ENCODE results near the gene SMARCD3. TPM values are rescaled to one million over a fixed set of nuclear protein-coding genes. Genes with fewer than 3 reads are reported as not detected.

The SMARCD3 gene
- total and polyA plus RNA-seq, 9 of the 15 experiments (the other 6 are each of a cell fraction or from before 2014, with no cell fraction given): 0.43 to 3.6 (median 2.6) TPM

- Histone ChIP-seq H3K4me2 (ENCODE audit: insufficient read depth, low read length) (no peak overlapping the region), H3K9me1 (ENCODE audit: control insufficient read depth, insufficient read depth, low read length) (no peaks in the 10 kb centered on the region), H3K27ac (ENCODE audit: extremely low read depth, low read depth, low read length) (no peak overlapping the region), H3K4me1 (replicated peaks in 1 of 2; ENCODE audit: control insufficient read depth in 2 of 2, insufficient read depth in 2 of 2, low read length in 2 of 2) (peaks cover 0 to 15% of the 10 kb centered on the region in 2 experiments; a peak in 2 of 5 replicates), H3K9me3 (replicated peaks; ENCODE audit: control insufficient read depth, insufficient read depth, low read depth, low read length) (no peaks in the 10 kb centered on the region), H3K9ac (ENCODE audit: insufficient read depth in 1 of 2, low read depth in 2 of 2, low read length in 2 of 2) (peak overlapping the region in 1 of 2 experiments; percentile 18; a peak in 1 of 4 replicates), H3K79me2 (ENCODE audit: control insufficient read depth, insufficient read depth, low read length) (no peaks in the 10 kb centered on the region), H3K27me3 (ENCODE audit: control insufficient read depth in 2 of 2, insufficient read depth in 2 of 2, low read length in 2 of 2) (peaks cover 75 to 86% of the 10 kb centered on the region in 2 experiments), H4K20me1 (replicated peaks; ENCODE audit: control insufficient read depth, insufficient read depth, low read length) (peaks cover 22% of the 10 kb centered on the region), H2AFZ (ENCODE audit: low read depth, low read length) (no peak overlapping the region), H3K4me3 (no peak overlapping the region), H3K36me3 (ENCODE audit: control insufficient read depth, insufficient read depth, low read length) (no peaks in the 10 kb centered on the region)
- BruUV-seq (replicated peaks): no TSS peak
- POLR2A ChIA-PET: interaction anchor here (0.6 to 1.0 kb wide), 4 partner anchors 14 to 106 kb away, joined by 3 to 6 read pairs (median 3); no protein-coding TSS in a partner anchor
- WGBS (ENCODE audit: insufficient coverage, low coverage, missing lambda C conversion rate): 2% methylated on average over 12 of the region's 12 CpGs
- in situ Hi-C loops (cut with MboI): no loop called here
- peak in 1 of 4 experiments; percentile 36 for DNase-seq (ENCODE audit: extremely low read depth in 1 of 4, low spot score in 3 of 4)
- peak; percentile 66 for ATAC-seq
- CTCF ChIA-PET (ENCODE audit: low intra/inter-chr PET ratio): interaction anchor here (0.7 to 1.4 kb wide), 2 partner anchors 53 to 112 kb away, joined by 3 to 7 read pairs; no protein-coding TSS in a partner anchor
- TF ChIP-seq ZNF408 (CRISPR knock-in tag; IDR thresholded peaks at IDR 0.05; ENCODE audit: low read depth) (no peak), SMC3 (conservative IDR thresholded peaks at IDR 0.05; ENCODE audit: insufficient read depth, low read depth, low read length) (0 out of 2 replicates have a peak, but pooled peaks have one; percentile 6), RAD21 (CRISPR knock-in tag; conservative IDR thresholded peaks at IDR 0.05 in 1 of 2, IDR thresholded peaks at IDR 0.05 in 1 of 2) (peak in 1 of 2 experiments; percentile 23; a peak in 1 of 4 replicates), CTCFL (IDR thresholded peaks at IDR 0.05; ENCODE audit: borderline replicate concordance, insufficient read depth, low read depth, low read length, poor library complexity, severe bottlenecking) (peak; percentile 19), TFE3 (CRISPR knock-in tag; IDR thresholded peaks at IDR 0.05) (no peak), CTCF (IDR thresholded peaks at IDR 0.05 in 2 of 3, conservative IDR thresholded peaks at IDR 0.05 in 1 of 3; ENCODE audit: insufficient read depth in 2 of 3, low read depth in 1 of 3, low read length in 3 of 3) (peak; percentile 39 to 48 (median 41); a peak in 4 of 6 replicates), NFYB (IDR thresholded peaks at IDR 0.05; ENCODE audit: extremely low read depth, insufficient read length) (peak; percentile 20), MBD2 (IDR thresholded peaks at IDR 0.05; ENCODE audit: borderline replicate concordance, low read depth) (no peak)
- intact Hi-C loops (cut with micrococcal nuclease): loop anchor here (5.0 kb wide), 1 partner anchor 51 kb away; no protein-coding TSS in a partner anchor
- no peak for FAIRE-seq
Observed at GRCh38 chr7:151191544-151191943, 57.0 kb downstream of the SMARCD3 start.

Data from K562 (cell line).